ENCODE measurements around the gene PPP1R1C.

DNA sequence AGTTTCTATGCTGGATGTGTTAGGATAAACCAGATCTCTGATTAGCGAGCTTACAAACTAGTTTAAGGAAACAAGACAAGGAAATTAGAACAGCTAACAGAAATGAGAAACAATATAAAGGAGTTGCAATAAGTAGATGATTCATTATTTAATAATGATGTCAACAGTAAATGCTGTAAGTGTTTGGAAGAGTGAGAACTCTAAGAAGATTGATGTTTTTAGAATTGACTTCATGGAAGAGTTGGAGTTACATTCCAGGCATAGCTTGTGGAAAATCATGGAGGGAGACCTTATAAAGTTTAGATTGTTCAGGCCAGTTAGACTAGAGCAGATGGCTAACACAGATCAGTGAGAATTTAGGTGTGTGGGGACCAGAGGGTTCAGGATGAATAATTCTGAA lies 32.6 kb downstream of the PPP1R1C start:
- no peak for TF ChIP-seq CTCF (IDR thresholded peaks at IDR 0.05)
- TF ChIP-seq POLR2A (IDR thresholded peaks at IDR 0.05), result no peak
